K562 (cell line): Measurements from ENCODE around the gene TOX3. TPM values are rescaled to one million over a fixed set of nuclear protein-coding genes. Genes with fewer than 3 reads are reported as not detected.

Source experiments
- ATAC-seq: fragments of 200-7000 bp; cut with Tn5 transposase; 3 replicates; pipeline ENCODE4 v1.9.1; 2020; ENCODE audit warnings: moderate library complexity
- BruUV-seq: library from RNA; stranded (reverse); fragments of 400-500 nt; replicated peaks from 2 replicates; lab custom pipeline; 2021; lab: Mats Ljungman, UMichigan
- CTCF ChIA-PET: fragments of 300-600 bp; formaldehyde crosslinking; extraction: SDS; loops from one replicate; lab custom pipeline; 2021; ENCODE audit warnings: low intra/inter-chr PET ratio; lab: Yijun Ruan, JAX
- POLR2A ChIA-PET: fragments of 300-600, 350-650 bp; sonication (Branson Sonifier 250); formaldehyde crosslinking; extraction: SDS; loops from one replicate; lab custom pipeline; 2021; ENCODE audit warnings: antibody characterized with exemption, inconsistent platforms; lab: Yijun Ruan, JAX
- DNase-seq, 4 experiments: peaks; one replicate each; pipeline versions ENCODE4 v3.0.0 to v3.0.0-alpha.2; 2011 to 2018; ENCODE audit warnings: low spot score in 3 of 4, mixed read lengths in 3 of 4; ENCODE audit errors: extremely low read depth in 1 of 4
- FAIRE-seq: peaks from 2 replicates; lab custom pipeline; 2011; peaks lifted over from hg19 to GRCh38; lab: Jason Lieb, UNC
- H2AFZ ChIP-seq: 2 replicates; pipeline ENCODE4 v1.6.0; 2011; ENCODE audit warnings: low read depth, low read length, control low read depth, inconsistent platforms
- H3K27ac ChIP-seq: fragments of 200-600 bp; 3 replicates; pipeline ENCODE4 v1.8.0; 2011; ENCODE audit warnings: low read depth, mild to moderate bottlenecking, control low read depth, inconsistent platforms, low read length, moderate library complexity, mixed read lengths; ENCODE audit errors: extremely low read depth
- H3K27me3 ChIP-seq, 2 experiments: fragments of 300-600 bp in 1 of 2; 2 replicates in 1 of 2; 3 replicates in 1 of 2; pipeline versions ENCODE4 v1.6.0 to v1.8.0; 2011; ENCODE audit warnings: inconsistent platforms in 2 of 2, low read length in 2 of 2, mild to moderate bottlenecking in 1 of 2, mixed read lengths in 1 of 2, moderate library complexity in 1 of 2; ENCODE audit not compliant: control insufficient read depth in 2 of 2, insufficient read depth in 2 of 2
- H3K36me3 ChIP-seq: fragments of 300-600 bp; 3 replicates; pipeline ENCODE4 v1.8.0; 2011; ENCODE audit warnings: mild to moderate bottlenecking, low read length, inconsistent platforms; ENCODE audit not compliant: control insufficient read depth, insufficient read depth
- H3K4me1 ChIP-seq, 2 experiments: fragments of 200-600 bp in 1 of 2; replicated peaks in 1 of 2; 2 replicates in 1 of 2; 3 replicates in 1 of 2; pipeline versions ENCODE4 v1.5.1 to v1.8.0; 2011; ENCODE audit warnings: inconsistent platforms in 2 of 2, low read length in 2 of 2, mild to moderate bottlenecking in 1 of 2, mixed read lengths in 1 of 2, moderate library complexity in 1 of 2; ENCODE audit not compliant: control insufficient read depth in 2 of 2, insufficient read depth in 2 of 2
- H3K4me2 ChIP-seq: 2 replicates; pipeline ENCODE4 v1.6.1; 2011; ENCODE audit warnings: low read length, control low read depth, inconsistent platforms, mixed read lengths; ENCODE audit not compliant: insufficient read depth
- H3K4me3 ChIP-seq: fragments of 200-600 bp; sonication (generic), shearing (Covaris generic); 2 replicates; pipeline ENCODE4 v1.5.1; 2016; ENCODE audit warnings: control low read depth, inconsistent platforms
- H3K79me2 ChIP-seq: fragments of 200-600 bp; 3 replicates; pipeline ENCODE4 v1.8.0; 2011; ENCODE audit warnings: low read length, inconsistent platforms; ENCODE audit not compliant: control insufficient read depth, insufficient read depth
- H3K9ac ChIP-seq, 2 experiments: 2 replicates each; pipeline versions ENCODE4 v1.6.0 to v1.6.1; 2011; ENCODE audit warnings: low read depth in 2 of 2, low read length in 2 of 2, control low read depth in 1 of 2, inconsistent platforms in 1 of 2, mild to moderate bottlenecking in 1 of 2, mixed read lengths in 1 of 2; ENCODE audit not compliant: insufficient read depth in 1 of 2
- H3K9me1 ChIP-seq: one replicate; pipeline ENCODE4 v1.6.0; 2011; ENCODE audit warnings: inconsistent platforms, mild to moderate bottlenecking, low read length, moderate library complexity; ENCODE audit not compliant: control insufficient read depth, insufficient read depth
- H3K9me3 ChIP-seq: replicated peaks from 2 replicates; pipeline ENCODE4 v1.5.1; 2011; ENCODE audit warnings: low read depth, low read length, inconsistent platforms; ENCODE audit not compliant: control insufficient read depth, insufficient read depth
- H4K20me1 ChIP-seq: replicated peaks from 2 replicates; pipeline ENCODE4 v1.6.1; 2011; ENCODE audit warnings: low read length, inconsistent platforms, mixed read lengths; ENCODE audit not compliant: control insufficient read depth, insufficient read depth
- MTF1 ChIP-seq: fragments of 250-450 bp; sonication (Bioruptor Pico); IDR thresholded peaks from 2 replicates; pipeline ENCODE4 v1.9.0; 2021; ENCODE audit warnings: moderate library complexity, mild to moderate bottlenecking, inconsistent platforms, borderline replicate concordance
- PML ChIP-seq: IDR thresholded peaks from 2 replicates; pipeline ENCODE4 v1.6.1; 2012; ENCODE audit warnings: low read length, inconsistent platforms
- RAD51 ChIP-seq: fragments of 450-650 bp; IDR thresholded peaks from 2 replicates; pipeline ENCODE4 v1.7.1; 2016; ENCODE audit warnings: low read depth, mild to moderate bottlenecking, borderline replicate concordance
- SMC3 ChIP-seq: conservative IDR thresholded peaks from 2 replicates; pipeline ENCODE4 v1.6.1; 2011; ENCODE audit warnings: low read depth, low read length, improper control_type of control experiment; ENCODE audit not compliant: insufficient read depth
- TEAD4 ChIP-seq, 2 experiments: sonication (generic) in 1 of 2; formaldehyde crosslinking in 1 of 2; IDR thresholded peaks; 2 replicates each; pipeline versions ENCODE4 v1.6.1 to v1.8.0; 2012 to 2022; ENCODE audit warnings: borderline replicate concordance in 1 of 2, inconsistent platforms in 1 of 2, low read length in 1 of 2, mild to moderate bottlenecking in 1 of 2, missing genetic modification reagents in 1 of 2
- ZNF780A ChIP-seq: fragments of 250-450 bp; sonication (Bioruptor Pico); IDR thresholded peaks from 2 replicates; pipeline ENCODE4 v1.5.0; 2021; ENCODE audit warnings: mild to moderate bottlenecking
- WGBS: fragments of 100-300 bp; shearing (Covaris generic); methylation state at CpG from one replicate; pipeline ENCODE4 v1.1.6; 2016; ENCODE audit warnings: low coverage, mixed read lengths; ENCODE audit not compliant: insufficient coverage; ENCODE audit errors: missing lambda C conversion rate; 5-methylcytosine and 5-hydroxymethylcytosine counted together
- in situ Hi-C: fragments of 300-500 bp; cut with MboI; formaldehyde crosslinking; loops from 4 replicates; pipeline ENCODE4 v1.15.0; 2018; ENCODE audit warnings: inconsistent platforms, mixed read lengths
- intact Hi-C: fragments of 100-400 bp; cut with micrococcal nuclease; formaldehyde crosslinking; loops from 2 replicates; pipeline ENCODE4 v1.14.2; 2022
- polyA plus RNA-seq, 8 experiments: library from polyadenylated mRNA; depleted of rRNA in 4 of 8; stranded (reverse) in 5 of 8; unstranded in 3 of 8; fragments of >200 nt; fragmentation: Nextera tagmentation in 2 of 8; fragmentation: Illumina TruSeq in 1 of 8; extraction: Ambion mirVana in 2 of 8; extraction: Trizol in 1 of 8; gene quantifications; 2 replicates each; pipeline versions ENCODE4 v1.2.1 to v1.2.3, GENCODE V29; 2011 to 2014; ENCODE audit warnings: inconsistent platforms in 1 of 8, missing spikeins in 1 of 8
- total RNA-seq, 7 experiments: library from RNA; depleted of rRNA in 6 of 7; stranded (reverse); fragments of >200 nt in 6 of 7; fragmentation: Illumina TruSeq in 2 of 7; extraction: Trizol in 2 of 7; gene quantifications; 2 replicates each; pipeline versions ENCODE4 v1.2.1 to v1.2.3, GENCODE V29; 2011 to 2021; ENCODE audit warnings: low replicate concordance in 1 of 7
- TF ChIP-seq, protein P1 (sequence below): sonication (generic); formaldehyde crosslinking; IDR thresholded peaks from 2 replicates; pipeline ENCODE4 v1.8.0; 2023; ENCODE audit warnings: mild to moderate bottlenecking, missing genetic modification reagents

The TOX3 gene
- total and polyA plus RNA-seq, 9 of the 15 experiments (the other 6 are each of a cell fraction or from before 2014, with no cell fraction given), result not detected

DNA sequence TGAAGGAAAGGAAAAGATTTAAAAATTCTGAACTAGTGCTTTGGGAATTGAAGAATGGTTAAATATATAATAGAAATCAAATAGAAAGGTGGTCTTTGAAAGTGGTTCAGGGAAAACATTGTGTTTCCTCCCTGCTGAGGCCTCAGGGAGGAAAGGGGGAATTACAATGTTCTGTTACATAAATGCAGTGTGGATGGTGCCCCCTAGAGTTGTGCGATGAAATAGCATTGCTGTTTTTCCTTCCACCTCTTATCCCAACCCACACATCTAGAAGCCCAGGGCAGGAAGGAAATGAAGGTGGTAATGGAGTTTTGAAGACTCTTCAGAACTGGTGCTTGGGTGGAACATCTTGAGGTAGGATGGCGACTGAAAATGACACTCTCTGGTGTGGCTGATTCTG is 6.4 kb upstream of the TOX3 start (continued):
- TF ChIP-seq, protein P1, sequence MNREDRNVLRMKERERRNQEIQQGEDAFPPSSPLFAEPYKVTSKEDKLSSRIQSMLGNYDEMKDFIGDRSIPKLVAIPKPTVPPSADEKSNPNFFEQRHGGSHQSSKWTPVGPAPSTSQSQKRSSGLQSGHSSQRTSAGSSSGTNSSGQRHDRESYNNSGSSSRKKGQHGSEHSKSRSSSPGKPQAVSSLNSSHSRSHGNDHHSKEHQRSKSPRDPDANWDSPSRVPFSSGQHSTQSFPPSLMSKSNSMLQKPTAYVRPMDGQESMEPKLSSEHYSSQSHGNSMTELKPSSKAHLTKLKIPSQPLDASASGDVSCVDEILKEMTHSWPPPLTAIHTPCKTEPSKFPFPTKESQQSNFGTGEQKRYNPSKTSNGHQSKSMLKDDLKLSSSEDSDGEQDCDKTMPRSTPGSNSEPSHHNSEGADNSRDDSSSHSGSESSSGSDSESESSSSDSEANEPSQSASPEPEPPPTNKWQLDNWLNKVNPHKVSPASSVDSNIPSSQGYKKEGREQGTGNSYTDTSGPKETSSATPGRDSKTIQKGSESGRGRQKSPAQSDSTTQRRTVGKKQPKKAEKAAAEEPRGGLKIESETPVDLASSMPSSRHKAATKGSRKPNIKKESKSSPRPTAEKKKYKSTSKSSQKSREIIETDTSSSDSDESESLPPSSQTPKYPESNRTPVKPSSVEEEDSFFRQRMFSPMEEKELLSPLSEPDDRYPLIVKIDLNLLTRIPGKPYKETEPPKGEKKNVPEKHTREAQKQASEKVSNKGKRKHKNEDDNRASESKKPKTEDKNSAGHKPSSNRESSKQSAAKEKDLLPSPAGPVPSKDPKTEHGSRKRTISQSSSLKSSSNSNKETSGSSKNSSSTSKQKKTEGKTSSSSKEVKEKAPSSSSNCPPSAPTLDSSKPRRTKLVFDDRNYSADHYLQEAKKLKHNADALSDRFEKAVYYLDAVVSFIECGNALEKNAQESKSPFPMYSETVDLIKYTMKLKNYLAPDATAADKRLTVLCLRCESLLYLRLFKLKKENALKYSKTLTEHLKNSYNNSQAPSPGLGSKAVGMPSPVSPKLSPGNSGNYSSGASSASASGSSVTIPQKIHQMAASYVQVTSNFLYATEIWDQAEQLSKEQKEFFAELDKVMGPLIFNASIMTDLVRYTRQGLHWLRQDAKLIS (CRISPR knock-in tag), result no peak
- no peak for TF ChIP-seq MTF1

DNA sequence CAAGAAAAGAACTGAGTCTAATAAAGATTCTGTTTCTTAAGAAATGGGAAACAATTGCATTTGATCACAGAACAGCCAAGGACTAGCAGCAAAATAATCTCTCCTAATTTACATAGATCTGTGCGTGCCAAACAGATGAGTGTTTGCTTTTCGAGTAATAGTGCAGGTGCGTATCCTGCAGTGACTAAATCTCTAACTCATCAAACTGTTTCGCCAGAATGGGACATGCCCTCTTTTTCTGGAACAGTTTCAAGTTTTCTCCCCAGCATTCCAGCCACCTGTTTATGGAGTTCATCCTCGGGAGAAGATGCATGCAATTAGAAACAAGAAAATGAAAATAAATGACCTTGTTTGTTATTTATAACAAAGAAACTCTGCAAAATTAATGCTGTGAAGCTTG is 5.7 kb upstream of the TOX3 start:
- no TSS peak for BruUV-seq
- 1% methylated on average over 5 of the region's 5 CpGs for WGBS
- intact Hi-C loops (no loop called here), in situ Hi-C loops (no loop called here)
- ATAC-seq, result no peak
- H3K79me2 ChIP-seq, result no peaks in the 10 kb centered on the region
- H4K20me1 ChIP-seq, result no peaks in the 10 kb centered on the region
- H3K36me3 ChIP-seq, result no peaks in the 10 kb centered on the region
- no peak overlapping the region for H3K4me2 ChIP-seq
- no peak overlapping the region for H3K4me3 ChIP-seq
- no peak overlapping the region for H3K9ac ChIP-seq
- no peak for FAIRE-seq
- POLR2A ChIA-PET, result no interaction called here
- no peaks in the 10 kb centered on the region for H3K27me3 ChIP-seq
- H3K9me1 ChIP-seq, result no peaks in the 10 kb centered on the region
- H2AFZ ChIP-seq, result no peak overlapping the region
- no peaks in the 10 kb centered on the region for H3K9me3 ChIP-seq
- no peak for TF ChIP-seq RAD51
- no peak for TF ChIP-seq ZNF780A (CRISPR knock-in tag)
- TF ChIP-seq TEAD4 (IDR thresholded peaks at IDR 0.05; ENCODE audit: low read length), result no peak
- TF ChIP-seq TEAD4 (CRISPR knock-in tag; IDR thresholded peaks at IDR 0.05; ENCODE audit: borderline replicate concordance), result no peak
- no peak for TF ChIP-seq SMC3
- no peak for TF ChIP-seq PML
- DNase-seq, result no peak
- CTCF ChIA-PET, result no interaction called here
- H3K27ac ChIP-seq, result no peak overlapping the region
- no peaks in the 10 kb centered on the region for H3K4me1 ChIP-seq
